IPS-18c (cell line): ENCODE data around the gene FAM210A.

ENCODE experiments used
- H3K4me3 ChIP-seq: 2 replicates; pipeline ENCODE4 v1.7.0; 2013; ENCODE audit warnings: low read depth, mild to moderate bottlenecking, low read length, moderate library complexity; ENCODE audit not compliant: insufficient read depth
- H3K9me3 ChIP-seq: one replicate; pipeline ENCODE4 v1.6.1; 2013; ENCODE audit warnings: mild to moderate bottlenecking, low read length, moderate library complexity; ENCODE audit not compliant: control insufficient read depth, insufficient read depth

FAM210A gene

DNA sequence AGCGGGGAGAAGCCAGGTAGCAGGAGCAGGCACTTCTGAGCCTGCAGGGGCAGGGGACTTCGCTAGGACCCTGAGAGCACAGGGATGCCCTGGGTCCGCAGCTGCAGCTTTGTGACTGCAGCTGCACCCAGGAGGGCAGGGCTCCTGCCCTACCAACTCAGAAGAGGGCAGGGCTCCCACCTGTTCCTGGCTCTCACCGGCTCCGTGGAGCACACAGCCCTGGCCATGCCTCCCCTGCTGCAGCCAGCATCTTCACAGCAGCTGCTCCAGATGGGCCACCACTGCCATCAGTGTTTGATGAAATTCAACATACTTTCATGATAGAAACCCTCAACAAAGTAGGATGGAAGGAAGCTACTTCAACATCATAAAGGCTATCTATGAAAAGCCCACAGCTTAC is 92.7 kb downstream of the FAM210A start:
- no peaks in the 10 kb centered on the region for H3K9me3 ChIP-seq
- no peak overlapping the region for H3K4me3 ChIP-seq

GRCh38 chr18:13630716-13631268 is 95.6 kb downstream of the FAM210A start:
- no peaks in the 10 kb centered on the region for H3K9me3 ChIP-seq
- H3K4me3 ChIP-seq, result no peak overlapping the region

- no peaks in the 10 kb centered on the region for H3K9me3 ChIP-seq
- no peak overlapping the region for H3K4me3 ChIP-seq
Measured at GRCh38 chr18:13629841-13630715, 96.3 kb downstream of the FAM210A start.

- H3K4me3 ChIP-seq, result no peak overlapping the region
- no peaks in the 10 kb centered on the region for H3K9me3 ChIP-seq
Measured at GRCh38 chr18:13628211-13628610, 98.1 kb downstream of the FAM210A start.

DNA sequence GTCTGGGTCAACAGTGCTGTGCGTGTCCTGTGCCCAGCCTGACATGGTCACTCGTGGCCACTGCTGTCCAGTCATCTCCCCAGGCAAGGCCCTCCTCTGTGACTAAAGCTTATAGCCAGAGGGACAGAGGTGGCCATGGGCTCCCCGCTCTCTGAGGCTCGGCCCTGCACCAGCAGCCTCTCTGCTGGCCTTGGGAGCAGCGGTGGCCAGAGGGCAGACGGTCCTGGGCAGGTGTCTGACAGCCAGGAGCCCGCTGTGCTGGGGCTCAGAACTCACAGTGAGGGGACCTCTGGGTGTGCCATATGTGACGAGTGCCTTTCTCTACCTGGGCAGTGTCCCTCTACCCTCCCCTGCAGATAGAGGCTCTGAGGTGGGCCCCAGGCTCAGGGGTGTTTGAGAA is 98.7 kb downstream of the FAM210A start:
- Histone ChIP-seq H3K4me3 (no peak overlapping the region), H3K9me3 (no peaks in the 10 kb centered on the region)

GRCh38 chr18:13626544-13626908 is 99.8 kb downstream of the FAM210A start:
- Histone ChIP-seq H3K9me3 (no peaks in the 10 kb centered on the region), H3K4me3 (no peak overlapping the region)

GRCh38 chr18:13625843-13626543 is 100.4 kb downstream of the FAM210A start:
- no peaks in the 10 kb centered on the region for H3K9me3 ChIP-seq
- H3K4me3 ChIP-seq, result no peak overlapping the region

GRCh38 chr18:13625355-13625754 is 101.0 kb downstream of the FAM210A start:
- Histone ChIP-seq H3K9me3 (no peaks in the 10 kb centered on the region), H3K4me3 (no peak overlapping the region)

DNA sequence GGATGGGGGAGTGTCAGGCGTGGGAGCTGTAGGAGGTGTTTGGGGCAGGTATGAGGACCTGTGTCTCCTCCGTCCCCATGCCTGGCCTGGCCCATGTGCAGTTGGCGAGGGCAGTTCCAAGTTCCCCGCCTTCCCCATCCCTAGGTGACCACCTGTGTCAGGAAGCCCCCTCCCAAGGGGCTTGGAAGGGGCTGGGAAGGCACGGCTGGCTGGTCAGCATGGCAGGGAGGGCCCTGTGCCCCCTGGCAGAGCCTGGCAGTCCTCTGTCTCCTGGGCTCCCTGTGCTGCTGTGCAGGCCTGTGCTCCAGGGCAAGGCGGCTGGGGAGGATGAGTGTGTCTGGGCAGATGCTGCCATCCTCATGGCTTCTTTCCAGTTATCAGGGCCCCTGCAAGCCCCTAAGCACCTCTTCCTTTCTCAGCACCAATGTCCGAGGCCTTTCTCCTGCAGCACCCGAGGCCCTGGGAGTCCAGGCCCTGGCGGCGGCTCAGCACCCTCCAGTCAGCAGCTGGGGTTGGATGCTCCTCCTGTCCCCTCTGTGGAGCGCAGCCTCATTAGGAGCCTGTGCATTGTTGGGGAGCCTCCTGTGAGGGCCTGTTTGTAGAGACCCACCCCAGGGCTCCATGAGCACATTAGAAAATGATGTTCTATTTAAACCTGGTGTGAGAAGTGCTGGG is 101.7 kb downstream of the FAM210A start:
- Histone ChIP-seq H3K9me3 (no peaks in the 10 kb centered on the region), H3K4me3 (no peak overlapping the region)

DNA sequence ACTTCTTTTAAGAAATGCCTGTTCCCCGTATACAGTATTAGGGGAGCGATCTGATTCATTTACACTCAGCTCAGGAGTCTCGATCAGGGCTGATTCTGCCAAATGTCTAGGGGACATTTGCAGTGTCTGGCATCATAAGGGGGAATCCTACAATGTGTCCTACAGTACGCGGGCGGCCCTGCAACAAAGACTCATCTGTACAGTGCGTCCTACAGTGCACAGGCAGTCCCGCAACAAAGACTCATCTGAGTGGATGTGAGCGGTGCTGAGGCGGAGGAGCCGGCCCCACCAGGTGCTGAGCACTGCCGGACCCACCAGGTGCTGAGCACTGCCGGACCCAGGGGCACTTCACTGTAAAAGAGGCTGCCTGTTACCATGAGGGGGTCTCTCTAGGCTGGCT is 102.5 kb downstream of the FAM210A start:
- H3K4me3 ChIP-seq, result no peak overlapping the region
- H3K9me3 ChIP-seq, result no peaks in the 10 kb centered on the region

- Histone ChIP-seq H3K9me3 (no peaks in the 10 kb centered on the region), H3K4me3 (no peak overlapping the region)
Measured at GRCh38 chr18:13623348-13623747, 103.0 kb downstream of the FAM210A start.

GRCh38 chr18:13622751-13623150 is 103.6 kb downstream of the FAM210A start:
- H3K4me3 ChIP-seq, result no peak overlapping the region
- H3K9me3 ChIP-seq, result no peaks in the 10 kb centered on the region

GRCh38 chr18:13621886-13622619 is 104.3 kb downstream of the FAM210A start:
- H3K4me3 ChIP-seq, result no peak overlapping the region
- H3K9me3 ChIP-seq, result no peaks in the 10 kb centered on the region

GRCh38 chr18:13621446-13621849 is 104.9 kb downstream of the FAM210A start:
- Histone ChIP-seq H3K4me3 (no peak overlapping the region), H3K9me3 (no peaks in the 10 kb centered on the region)

- H3K4me3 ChIP-seq, result no peak overlapping the region
- H3K9me3 ChIP-seq, result no peaks in the 10 kb centered on the region
Measured at GRCh38 chr18:13620818-13621445, 105.4 kb downstream of the FAM210A start.

DNA sequence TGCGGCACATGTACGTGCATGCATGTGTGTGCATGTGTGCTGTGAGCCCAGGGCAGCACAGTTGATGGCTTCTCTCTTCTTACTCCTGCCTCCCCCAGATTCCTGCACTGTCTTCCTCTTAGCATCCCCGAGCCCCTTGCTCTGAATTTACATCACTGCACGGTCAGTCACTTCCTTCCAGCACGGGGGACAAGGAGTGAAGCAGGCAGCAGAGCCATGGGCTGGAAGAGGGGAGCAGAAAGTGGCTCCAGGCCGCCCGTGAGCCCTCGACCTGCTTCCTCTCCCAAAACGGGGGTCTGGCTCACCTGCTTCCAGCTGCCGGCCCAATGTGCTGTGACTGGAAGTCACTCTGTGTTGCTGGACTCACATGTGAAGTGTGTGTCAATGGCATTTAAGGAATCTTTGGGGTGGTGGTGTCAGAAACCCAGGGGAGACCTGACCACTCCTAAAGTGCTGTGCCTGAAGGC is 106.1 kb downstream of the FAM210A start:
- Histone ChIP-seq H3K4me3 (no peak overlapping the region), H3K9me3 (no peaks in the 10 kb centered on the region)
